NCI-H1417 (cell line): ENCODE data around the gene MYL6B.

ENCODE experiments used
- DNase-seq, 3 experiments: peaks; one replicate each; lab custom pipeline; 2025; lab: John Stamatoyannopoulos, UW

MYL6B gene

GRCh38 chr12:56122637-56123036 is 29.8 kb upstream of the MYL6B start:
- peak in 1 of 3 experiments; percentile 46 for DNase-seq

- no peak for DNase-seq
These were observed 28.3 kb upstream of the MYL6B start for GRCh38 chr12:56124133-56124532.

- DNase-seq: peak in 1 of 3 experiments; percentile 54
These were observed 25.6 kb upstream of the MYL6B start for GRCh38 chr12:56126732-56127239.

- DNase-seq: no peak
These were observed 24.9 kb upstream of the MYL6B start for GRCh38 chr12:56127485-56127887.

- DNase-seq: peak; percentile 99 to 100 (median 99)
These were observed 24.3 kb upstream of the MYL6B start, which contains the start of gene ESYT1 for GRCh38 chr12:56127888-56128669. Gene ESYT1 (plus strand): TSS chr12:56128267. CDS start chr12:56128320, 53 bp downstream.

GRCh38 chr12:56128670-56129205 is 23.6 kb upstream of the MYL6B start:
- DNase-seq: peak in 2 of 3 experiments; percentile 67 to 69

- DNase-seq: peak; percentile 21 to 74 (median 69)
These were observed 23.0 kb upstream of the MYL6B start for GRCh38 chr12:56129206-56129941.

GRCh38 chr12:56129942-56130495 is 22.4 kb upstream of the MYL6B start:
- DNase-seq: no peak

- no peak for DNase-seq
These were observed 21.5 kb upstream of the MYL6B start for GRCh38 chr12:56130876-56131275.

GRCh38 chr12:56134897-56135296 is 17.5 kb upstream of the MYL6B start:
- DNase-seq: no peak

- no peak for DNase-seq
These were observed 14.4 kb upstream of the MYL6B start for GRCh38 chr12:56137853-56138571.

- DNase-seq: no peak
These were observed 10.2 kb upstream of the MYL6B start for GRCh38 chr12:56141946-56142784.

GRCh38 chr12:56143217-56143616 is 9.2 kb upstream of the MYL6B start:
- DNase-seq: no peak

GRCh38 chr12:56143870-56144269 is 8.5 kb upstream of the MYL6B start:
- no peak for DNase-seq

GRCh38 chr12:56145217-56145616 is 7.2 kb upstream of the MYL6B start:
- no peak for DNase-seq

- DNase-seq: peak in 1 of 3 experiments; percentile 33
These were observed 5.6 kb upstream of the MYL6B start for GRCh38 chr12:56146492-56147460.

- peak in 2 of 3 experiments; percentile 10 to 45 for DNase-seq
These were observed 1.8 kb upstream of the MYL6B start for GRCh38 chr12:56150563-56150962.

GRCh38 chr12:56151672-56152131 is 685 bp upstream of the MYL6B start:
- peak; percentile 49 to 88 (median 82) for DNase-seq
